Measurements from ENCODE around the gene PAK4.

GRCh38 chr19:39138221-39139211 lies 12.9 kb downstream of the PAK4 start:
- no peak for TF ChIP-seq EP300 (IDR thresholded peaks at IDR 0.05; ENCODE audit: borderline replicate concordance)
- TF ChIP-seq TAF1 (IDR thresholded peaks at IDR 0.05; ENCODE audit: low read depth), result no peak
- no peak for TF ChIP-seq NFIC (IDR thresholded peaks at IDR 0.05)
- TF ChIP-seq TCF12 (IDR thresholded peaks at IDR 0.05; ENCODE audit: low read depth), result no peak
- no peak for TF ChIP-seq CEBPB (IDR thresholded peaks at IDR 0.05)
